ENCODE measurements around the gene CASP10. TPM values are rescaled to one million over a fixed set of nuclear protein-coding genes. Genes with fewer than 3 reads are reported as not detected.

CASP10 gene
- total and polyA plus RNA-seq, 9 of the 15 experiments (the other 6 are each of a cell fraction or from before 2014, with no cell fraction given), result 7.1 to 20.4 (median 10.8) TPM

- Histone ChIP-seq H2AFZ (ENCODE audit: low read depth, low read length) (no peak overlapping the region), H3K9me1 (ENCODE audit: control insufficient read depth, insufficient read depth, low read length) (no peaks in the 10 kb centered on the region), H3K36me3 (ENCODE audit: control insufficient read depth, insufficient read depth, low read length) (peaks cover 70% of the 10 kb centered on the region), H3K4me3 (no peak overlapping the region), H4K20me1 (replicated peaks; ENCODE audit: control insufficient read depth, insufficient read depth, low read length) (no peaks in the 10 kb centered on the region), H3K4me1 (replicated peaks in 1 of 2; ENCODE audit: control insufficient read depth in 2 of 2, insufficient read depth in 2 of 2, low read length in 2 of 2) (peaks cover 2 to 16% of the 10 kb centered on the region in 2 experiments; a peak in 3 of 5 replicates), H3K9me3 (replicated peaks; ENCODE audit: control insufficient read depth, insufficient read depth, low read depth, low read length) (no peaks in the 10 kb centered on the region), H3K79me2 (ENCODE audit: control insufficient read depth, insufficient read depth, low read length) (peaks cover 4% of the 10 kb centered on the region; the same call in 2 of the 3 replicates), H3K9ac (ENCODE audit: insufficient read depth in 1 of 2, low read depth in 2 of 2, low read length in 2 of 2) (peak overlapping the region in 1 of 2 experiments; percentile 28; a peak in 1 of 4 replicates), H3K4me2 (ENCODE audit: insufficient read depth, low read length) (peak overlapping the region; percentile 9; the same call in 1 of the 2 replicates), H3K27me3 (ENCODE audit: control insufficient read depth in 2 of 2, insufficient read depth in 2 of 2, low read length in 2 of 2) (no peaks in the 10 kb centered on the region), H3K27ac (ENCODE audit: extremely low read depth, low read depth, low read length) (peak overlapping the region; percentile 79)
- DNase-seq (ENCODE audit: extremely low read depth in 1 of 4, low spot score in 3 of 4) (no peak), FAIRE-seq (peak; percentile 46), ATAC-seq (peak; percentile 42; the same call in 2 of the 3 replicates)
- ChIA-PET CTCF (ENCODE audit: low intra/inter-chr PET ratio) (no interaction called here), POLR2A (interaction anchor here (0.7 kb wide), 1 partner anchor 439 kb away, joined by 3 read pairs; no protein-coding TSS in a partner anchor)
- BruUV-seq (replicated peaks), result no TSS peak
- in situ Hi-C loops (cut with MboI) (no loop called here), intact Hi-C loops (cut with micrococcal nuclease) (no loop called here)
- WGBS (ENCODE audit: insufficient coverage, low coverage, missing lambda C conversion rate), result 38% methylated on average over 8 of the region's 8 CpGs
- TF ChIP-seq RFX5 (IDR thresholded peaks at IDR 0.05; ENCODE audit: low read depth, low read length), result no peak
- no peak for TF ChIP-seq HCFC1 (IDR thresholded peaks at IDR 0.05; ENCODE audit: low read depth, low read length)
- TF ChIP-seq HMGXB4 (CRISPR knock-in tag; IDR thresholded peaks at IDR 0.05), result no peak
- TF ChIP-seq EP400 (IDR thresholded peaks at IDR 0.05), result 0 out of 2 replicates have a peak, but pooled peaks have one; percentile 20
- TF ChIP-seq TBL1XR1 (IDR thresholded peaks at IDR 0.05; ENCODE audit: low read length in 2 of 2), result peak in 1 of 2 experiments; percentile 42; a peak in 1 of 4 replicates
- TF ChIP-seq ETS2 (tag; IDR thresholded peaks at IDR 0.05; ENCODE audit: borderline replicate concordance, poor library complexity, severe bottlenecking), result no peak
- TF ChIP-seq, protein P1, sequence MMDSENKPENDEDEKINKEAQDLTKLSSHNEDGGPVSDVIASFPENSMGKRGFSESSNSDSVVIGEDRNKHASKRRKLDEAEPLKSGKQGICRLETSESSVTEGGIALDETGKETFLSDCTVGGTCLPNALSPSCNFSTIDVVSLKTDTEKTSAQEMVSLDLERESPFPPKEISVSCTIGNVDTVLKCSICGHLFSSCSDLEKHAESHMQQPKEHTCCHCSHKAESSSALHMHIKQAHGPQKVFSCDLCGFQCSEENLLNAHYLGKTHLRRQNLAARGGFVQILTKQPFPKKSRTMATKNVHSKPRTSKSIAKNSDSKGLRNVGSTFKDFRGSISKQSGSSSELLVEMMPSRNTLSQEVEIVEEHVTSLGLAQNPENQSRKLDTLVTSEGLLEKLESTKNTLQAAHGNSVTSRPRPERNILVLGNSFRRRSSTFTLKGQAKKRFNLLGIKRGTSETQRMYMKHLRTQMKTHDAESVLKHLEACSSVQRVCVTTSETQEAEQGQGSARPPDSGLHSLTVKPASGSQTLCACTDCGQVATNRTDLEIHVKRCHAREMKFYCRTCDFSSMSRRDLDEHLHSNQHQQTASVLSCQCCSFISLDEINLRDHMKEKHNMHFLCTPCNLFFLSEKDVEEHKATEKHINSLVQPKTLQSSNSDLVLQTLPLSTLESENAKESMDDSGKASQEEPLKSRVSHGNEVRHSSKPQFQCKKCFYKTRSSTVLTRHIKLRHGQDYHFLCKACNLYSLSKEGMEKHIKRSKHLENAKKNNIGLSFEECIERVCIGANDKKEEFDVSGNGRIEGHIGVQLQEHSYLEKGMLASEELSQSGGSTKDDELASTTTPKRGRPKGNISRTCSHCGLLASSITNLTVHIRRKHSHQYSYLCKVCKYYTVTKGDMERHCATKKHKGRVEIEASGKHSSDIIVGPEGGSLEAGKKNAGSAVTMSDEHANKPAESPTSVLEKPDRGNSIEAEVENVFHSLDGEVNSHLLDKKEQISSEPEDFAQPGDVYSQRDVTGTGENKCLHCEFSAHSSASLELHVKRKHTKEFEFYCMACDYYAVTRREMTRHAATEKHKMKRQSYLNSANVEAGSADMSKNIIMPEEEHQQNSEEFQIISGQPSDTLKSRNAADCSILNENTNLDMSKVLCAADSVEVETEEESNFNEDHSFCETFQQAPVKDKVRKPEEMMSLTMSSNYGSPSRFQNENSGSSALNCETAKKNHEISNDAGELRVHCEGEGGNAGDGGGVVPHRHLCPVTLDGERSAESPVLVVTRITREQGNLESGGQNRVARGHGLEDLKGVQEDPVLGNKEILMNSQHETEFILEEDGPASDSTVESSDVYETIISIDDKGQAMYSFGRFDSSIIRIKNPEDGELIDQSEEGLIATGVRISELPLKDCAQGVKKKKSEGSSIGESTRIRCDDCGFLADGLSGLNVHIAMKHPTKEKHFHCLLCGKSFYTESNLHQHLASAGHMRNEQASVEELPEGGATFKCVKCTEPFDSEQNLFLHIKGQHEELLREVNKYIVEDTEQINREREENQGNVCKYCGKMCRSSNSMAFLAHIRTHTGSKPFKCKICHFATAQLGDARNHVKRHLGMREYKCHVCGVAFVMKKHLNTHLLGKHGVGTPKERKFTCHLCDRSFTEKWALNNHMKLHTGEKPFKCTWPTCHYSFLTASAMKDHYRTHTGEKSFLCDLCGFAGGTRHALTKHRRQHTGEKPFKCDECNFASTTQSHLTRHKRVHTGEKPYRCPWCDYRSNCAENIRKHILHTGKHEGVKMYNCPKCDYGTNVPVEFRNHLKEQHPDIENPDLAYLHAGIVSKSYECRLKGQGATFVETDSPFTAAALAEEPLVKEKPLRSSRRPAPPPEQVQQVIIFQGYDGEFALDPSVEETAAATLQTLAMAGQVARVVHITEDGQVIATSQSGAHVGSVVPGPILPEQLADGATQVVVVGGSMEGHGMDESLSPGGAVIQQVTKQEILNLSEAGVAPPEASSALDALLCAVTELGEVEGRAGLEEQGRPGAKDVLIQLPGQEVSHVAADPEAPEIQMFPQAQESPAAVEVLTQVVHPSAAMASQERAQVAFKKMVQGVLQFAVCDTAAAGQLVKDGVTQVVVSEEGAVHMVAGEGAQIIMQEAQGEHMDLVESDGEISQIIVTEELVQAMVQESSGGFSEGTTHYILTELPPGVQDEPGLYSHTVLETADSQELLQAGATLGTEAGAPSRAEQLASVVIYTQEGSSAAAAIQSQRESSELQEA (IDR thresholded peaks at IDR 0.05; ENCODE audit: low read depth), result no peak
- TF ChIP-seq ELF2 (CRISPR knock-in tag; IDR thresholded peaks at IDR 0.05), result no peak
- peak; percentile 76 for TF ChIP-seq NFE2 (IDR thresholded peaks at IDR 0.05; ENCODE audit: low read depth)
- TF ChIP-seq ARID1B (IDR thresholded peaks at IDR 0.05), result peak; percentile 62
- TF ChIP-seq MAFF (IDR thresholded peaks at IDR 0.05; ENCODE audit: low read length), result peak; percentile 51; the same call in 1 of the 2 replicates
- TF ChIP-seq TRIM24 (IDR thresholded peaks at IDR 0.05), result 0 out of 4 replicates have a peak, but pooled peaks of 1 of the 2 experiments have one; percentile 18
These were observed 31.6 kb upstream of the CASP10 start for GRCh38 chr2:201151127-201151981.

Data from K562 (cell line).